Measurements from ENCODE around the gene LMNTD2.

GRCh38 chr11:578276-579035 lies 17.9 kb upstream of the LMNTD2 start:
- TF ChIP-seq, protein P1, sequence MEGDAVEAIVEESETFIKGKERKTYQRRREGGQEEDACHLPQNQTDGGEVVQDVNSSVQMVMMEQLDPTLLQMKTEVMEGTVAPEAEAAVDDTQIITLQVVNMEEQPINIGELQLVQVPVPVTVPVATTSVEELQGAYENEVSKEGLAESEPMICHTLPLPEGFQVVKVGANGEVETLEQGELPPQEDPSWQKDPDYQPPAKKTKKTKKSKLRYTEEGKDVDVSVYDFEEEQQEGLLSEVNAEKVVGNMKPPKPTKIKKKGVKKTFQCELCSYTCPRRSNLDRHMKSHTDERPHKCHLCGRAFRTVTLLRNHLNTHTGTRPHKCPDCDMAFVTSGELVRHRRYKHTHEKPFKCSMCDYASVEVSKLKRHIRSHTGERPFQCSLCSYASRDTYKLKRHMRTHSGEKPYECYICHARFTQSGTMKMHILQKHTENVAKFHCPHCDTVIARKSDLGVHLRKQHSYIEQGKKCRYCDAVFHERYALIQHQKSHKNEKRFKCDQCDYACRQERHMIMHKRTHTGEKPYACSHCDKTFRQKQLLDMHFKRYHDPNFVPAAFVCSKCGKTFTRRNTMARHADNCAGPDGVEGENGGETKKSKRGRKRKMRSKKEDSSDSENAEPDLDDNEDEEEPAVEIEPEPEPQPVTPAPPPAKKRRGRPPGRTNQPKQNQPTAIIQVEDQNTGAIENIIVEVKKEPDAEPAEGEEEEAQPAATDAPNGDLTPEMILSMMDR (IDR thresholded peaks at IDR 0.05) = no peak
- peak in 1 of 2 donors; percentile 36 for TF ChIP-seq POLR2A (IDR thresholded peaks at IDR 0.05)
